Measurements from ENCODE around the gene REEP5.

- TF ChIP-seq CTCF (IDR thresholded peaks at IDR 0.05), result no peak
- TF ChIP-seq POLR2A (IDR thresholded peaks at IDR 0.05), result no peak
These were observed 35.2 kb upstream of the REEP5 start for GRCh38 chr5:112957036-112957808.

Data from thyroid gland (tissue), 4 donors.